ENCODE results near the gene OCA2. TPM values are rescaled to one million over a fixed set of nuclear protein-coding genes. Genes with fewer than 3 reads are reported as not detected.
A peak's percentile ranks its signal among the peaks of the same experiment; 100 is the strongest.

OCA2 gene
- total and polyA plus RNA-seq, 4 donors = 1.6 to 4.0 (median 2.5) TPM

DNA sequence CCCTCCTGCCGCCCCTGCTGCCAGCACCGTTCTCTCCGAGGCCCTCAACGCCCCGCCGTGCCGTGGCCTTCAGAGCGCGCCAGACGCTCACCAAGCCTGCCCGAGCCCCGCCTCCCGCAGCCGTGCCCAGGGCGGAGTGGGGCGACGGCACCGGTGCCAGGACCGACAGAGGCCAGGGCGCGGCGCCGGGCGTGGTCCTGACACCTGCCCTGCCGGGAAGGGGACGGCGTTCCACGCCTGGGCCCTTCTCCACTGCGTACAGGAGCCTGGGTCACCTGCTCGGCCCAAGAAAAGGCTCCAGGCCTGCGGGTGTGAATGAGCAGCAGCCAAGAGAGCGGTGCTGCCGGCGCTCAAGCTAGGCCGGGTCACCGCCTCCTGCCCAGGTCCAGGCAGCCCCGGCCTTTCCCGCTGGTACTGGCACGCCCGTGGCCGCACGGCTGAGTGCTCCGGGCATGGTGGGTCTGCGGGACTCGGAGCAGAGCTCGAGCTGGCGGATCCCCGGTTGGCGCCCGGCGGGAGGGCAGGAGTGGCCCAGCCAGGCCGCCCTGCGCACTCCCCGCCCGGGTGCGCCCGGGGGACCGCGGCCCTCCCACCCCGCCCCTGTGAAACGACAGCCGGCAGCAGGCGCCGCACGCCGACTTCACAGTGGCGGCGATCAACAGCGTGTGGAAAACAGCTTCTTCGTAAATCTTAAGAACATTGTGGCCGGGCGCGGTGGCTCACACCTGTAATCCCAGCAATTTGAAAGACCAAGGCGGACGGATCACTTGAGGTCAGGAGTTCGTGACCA is 4.2 kb downstream of the OCA2 start:
- Histone ChIP-seq H3K9me3 (ENCODE audit: control insufficient read depth, low read length) (no peaks in the 10 kb centered on the region), H3K4me3 (ENCODE audit: low read length in 2 of 2) (peak overlapping the region in 1 of 2 donors; percentile 28), H3K27me3 (ENCODE audit: control insufficient read depth in 1 of 2, insufficient read depth in 2 of 2, low read length in 1 of 2) (no peaks in the 10 kb centered on the region), H3K27ac (ENCODE audit: low read depth in 1 of 2, low read length in 2 of 2) (peak overlapping the region; percentile 76 to 97), H3K36me3 (ENCODE audit: control insufficient read depth in 1 of 2, insufficient read depth in 2 of 2, low read length in 1 of 2) (no peaks in the 10 kb centered on the region), H3K4me1 (ENCODE audit: control insufficient read depth in 1 of 2, insufficient read depth in 2 of 2, low read length in 2 of 2) (no peaks in the 10 kb centered on the region)
- DNase-seq (peak in 1 of 2 donors; percentile 72), ATAC-seq (ENCODE audit: low FRiP score) (peak; percentile 49)
- WGBS, 2 donors = 3 to 4% methylated on average over 66 to 76 of the region's 76 CpGs
- intact Hi-C loops (cut with DNase I) = no loop called here

DNA sequence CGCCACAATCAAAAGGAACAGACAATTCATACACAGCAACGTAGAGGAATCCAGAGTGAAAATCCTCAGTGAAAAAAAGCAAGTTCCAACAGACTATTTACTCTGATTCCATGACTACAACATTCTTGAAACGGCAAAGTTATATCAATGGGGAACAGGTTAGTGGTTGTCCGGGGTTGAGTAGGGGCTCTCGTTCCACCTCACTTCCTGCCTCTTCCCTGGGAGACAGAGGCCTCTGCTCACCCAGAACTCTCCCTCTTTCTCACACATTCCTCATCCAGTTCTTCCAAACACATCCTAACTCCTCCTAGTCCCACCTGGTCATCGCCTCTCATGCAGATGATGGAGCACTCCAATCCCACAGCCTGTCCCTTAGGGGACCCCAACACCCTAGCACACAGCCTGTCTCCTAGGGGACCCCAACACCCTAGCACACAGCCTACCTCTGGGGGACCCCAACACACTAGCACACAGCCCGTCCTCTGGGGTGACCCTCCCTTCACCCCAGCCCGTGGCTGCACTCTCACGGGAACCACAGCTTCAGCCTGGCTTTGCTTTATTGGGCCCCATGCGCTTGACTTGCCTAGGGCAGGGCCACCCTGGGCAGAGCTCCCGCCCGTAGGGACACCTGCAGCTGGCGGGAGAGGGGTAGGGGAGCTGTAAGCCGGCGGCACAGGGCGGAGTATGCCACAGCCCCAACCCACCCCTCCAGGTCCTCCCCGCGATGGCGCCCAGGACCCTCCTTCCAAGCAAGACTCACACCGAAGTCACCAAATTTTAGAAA is 5.2 kb downstream of the OCA2 start:
- intact Hi-C loops (cut with DNase I) = no loop called here
- H3K4me3 ChIP-seq (ENCODE audit: low read length in 2 of 2) = no peak overlapping the region
- H3K4me1 ChIP-seq (ENCODE audit: control insufficient read depth in 1 of 2, insufficient read depth in 2 of 2, low read length in 2 of 2) = no peaks in the 10 kb centered on the region
- H3K27ac ChIP-seq (ENCODE audit: low read depth in 1 of 2, low read length in 2 of 2) = peak overlapping the region; percentile 3 to 76
- no peak for ATAC-seq (ENCODE audit: low FRiP score)
- no peaks in the 10 kb centered on the region for H3K36me3 ChIP-seq (ENCODE audit: control insufficient read depth in 1 of 2, insufficient read depth in 2 of 2, low read length in 1 of 2)
- DNase-seq = peak in 1 of 2 donors; percentile 44
- WGBS, 2 donors = 73 to 78% methylated on average over 19 to 20 of the region's 20 CpGs
- no peaks in the 10 kb centered on the region for H3K9me3 ChIP-seq (ENCODE audit: control insufficient read depth, low read length)
- H3K27me3 ChIP-seq (ENCODE audit: control insufficient read depth in 1 of 2, insufficient read depth in 2 of 2, low read length in 1 of 2) = no peaks in the 10 kb centered on the region

DNA sequence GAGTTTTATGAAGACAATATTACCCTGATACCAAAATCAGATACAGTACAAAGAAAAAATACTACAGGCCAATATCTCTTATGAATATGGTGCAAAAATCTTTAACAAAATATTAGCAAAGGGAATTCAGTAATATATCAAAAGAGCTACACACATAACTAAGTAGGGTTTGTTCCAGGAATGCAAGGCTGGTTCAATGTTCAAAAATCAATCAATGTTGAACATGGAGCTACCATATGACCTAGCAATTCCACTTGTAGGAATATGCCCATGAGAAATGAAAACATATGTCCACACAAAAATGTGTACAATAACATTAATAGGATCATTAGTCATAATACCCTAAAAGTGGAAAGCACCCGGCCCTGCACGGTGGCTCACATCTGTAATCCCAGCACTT is 7.8 kb downstream of the OCA2 start:
- no peak overlapping the region for H3K4me3 ChIP-seq (ENCODE audit: low read length in 2 of 2)
- H3K27ac ChIP-seq (ENCODE audit: low read depth in 1 of 2, low read length in 2 of 2) = no peak overlapping the region
- no peaks in the 10 kb centered on the region for H3K4me1 ChIP-seq (ENCODE audit: control insufficient read depth in 1 of 2, insufficient read depth in 2 of 2, low read length in 2 of 2)
- H3K27me3 ChIP-seq (ENCODE audit: control insufficient read depth in 1 of 2, insufficient read depth in 2 of 2, low read length in 1 of 2) = no peaks in the 10 kb centered on the region
- WGBS, 2 donors = 62 to 94% methylated on average over 2 of the region's 2 CpGs
- intact Hi-C loops (cut with DNase I) = no loop called here
- no peak for ATAC-seq (ENCODE audit: low FRiP score)
- no peak for DNase-seq
- H3K36me3 ChIP-seq (ENCODE audit: control insufficient read depth in 1 of 2, insufficient read depth in 2 of 2, low read length in 1 of 2) = no peaks in the 10 kb centered on the region
- H3K9me3 ChIP-seq (ENCODE audit: control insufficient read depth, low read length) = no peaks in the 10 kb centered on the region

DNA sequence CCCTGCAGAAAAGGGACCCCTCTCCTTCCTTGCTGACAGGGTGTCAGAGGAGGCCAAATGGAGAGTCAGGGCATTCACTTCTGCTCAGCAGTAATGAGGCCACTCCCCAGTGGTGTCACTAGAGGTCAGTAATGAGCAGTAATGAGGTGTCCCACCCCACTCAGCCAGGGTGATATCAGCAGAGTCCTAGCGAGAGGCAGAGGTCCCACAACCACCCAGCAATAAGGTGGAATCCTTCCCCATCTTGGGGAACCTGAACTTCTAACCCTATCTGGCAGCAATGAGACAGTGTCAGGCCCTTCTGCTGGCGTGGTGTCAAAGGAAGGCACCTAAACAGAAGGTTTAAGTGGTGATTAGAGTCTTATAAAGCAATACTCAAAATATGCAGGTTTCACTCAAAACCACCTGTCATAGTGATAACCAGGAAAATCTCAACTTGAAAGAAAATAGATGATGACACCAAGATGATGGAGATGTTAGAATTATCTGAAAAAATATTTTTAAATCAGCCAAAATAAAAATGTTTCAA is 12.9 kb downstream of the OCA2 start:
- 32 to 35% methylated on average over 2 of the region's 2 CpGs for WGBS, 2 donors
- DNase-seq (peak in 1 of 2 donors; percentile 66), ATAC-seq (ENCODE audit: low FRiP score) (peak; percentile 89)
- Histone ChIP-seq H3K9me3 (ENCODE audit: control insufficient read depth, low read length) (no peaks in the 10 kb centered on the region), H3K27ac (ENCODE audit: low read depth in 1 of 2, low read length in 2 of 2) (no peak overlapping the region), H3K4me1 (ENCODE audit: control insufficient read depth in 1 of 2, insufficient read depth in 2 of 2, low read length in 2 of 2) (no peaks in the 10 kb centered on the region), H3K36me3 (ENCODE audit: control insufficient read depth in 1 of 2, insufficient read depth in 2 of 2, low read length in 1 of 2) (no peaks in the 10 kb centered on the region), H3K4me3 (ENCODE audit: low read length in 2 of 2) (no peak overlapping the region), H3K27me3 (ENCODE audit: control insufficient read depth in 1 of 2, insufficient read depth in 2 of 2, low read length in 1 of 2) (no peaks in the 10 kb centered on the region)
- intact Hi-C loops (cut with DNase I) = loop anchor here in 1 of 2 donors (2.0 kb wide), 1 partner anchor 37 kb away; no protein-coding TSS in a partner anchor

DNA sequence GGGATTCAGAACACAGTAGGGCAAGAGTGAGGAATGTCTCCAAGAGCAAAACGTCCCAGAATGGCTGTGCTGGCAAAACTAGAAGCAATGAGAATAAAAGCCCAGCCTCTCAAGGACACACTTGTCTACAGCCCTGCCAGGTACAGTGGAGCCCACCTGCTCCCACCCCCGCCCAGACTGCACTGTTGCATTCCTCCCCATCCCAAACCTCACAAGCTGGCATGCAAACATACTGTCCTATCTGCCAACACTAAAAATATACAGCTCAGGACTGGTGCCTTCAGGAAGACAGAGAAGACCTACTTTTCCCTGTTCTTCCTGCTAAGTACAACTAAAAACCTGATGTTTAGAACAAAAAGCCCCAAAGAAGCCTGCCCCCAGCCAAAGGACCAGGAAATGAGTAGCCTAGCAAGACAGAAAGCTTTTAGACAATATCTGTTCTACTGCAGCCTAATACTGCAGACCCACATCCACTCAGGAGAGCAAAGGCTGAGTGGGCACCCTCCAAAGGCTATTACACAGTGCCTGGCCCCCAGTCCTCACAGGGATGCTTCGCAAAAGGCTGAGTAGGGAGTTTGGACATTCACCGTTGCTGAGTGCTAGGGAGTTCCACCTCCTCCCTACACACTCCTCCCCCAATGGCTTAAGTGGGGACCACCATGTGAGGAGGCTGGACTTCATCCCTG is 13.5 kb downstream of the OCA2 start:
- intact Hi-C loops (cut with DNase I) = loop anchor here (2.0 kb wide), 2 partner anchors 37 to 39 kb away; no protein-coding TSS in a partner anchor
- Histone ChIP-seq H3K4me1 (ENCODE audit: control insufficient read depth in 1 of 2, insufficient read depth in 2 of 2, low read length in 2 of 2) (no peaks in the 10 kb centered on the region), H3K4me3 (ENCODE audit: low read length in 2 of 2) (no peak overlapping the region), H3K36me3 (ENCODE audit: control insufficient read depth in 1 of 2, insufficient read depth in 2 of 2, low read length in 1 of 2) (no peaks in the 10 kb centered on the region), H3K27ac (ENCODE audit: low read depth in 1 of 2, low read length in 2 of 2) (no peak overlapping the region), H3K27me3 (ENCODE audit: control insufficient read depth in 1 of 2, insufficient read depth in 2 of 2, low read length in 1 of 2) (no peaks in the 10 kb centered on the region), H3K9me3 (ENCODE audit: control insufficient read depth, low read length) (no peaks in the 10 kb centered on the region)
- WGBS, 2 donors = 60 to 64% methylated on average over 4 of the region's 4 CpGs
- ATAC-seq (ENCODE audit: low FRiP score) = no peak
- DNase-seq = no peak

DNA sequence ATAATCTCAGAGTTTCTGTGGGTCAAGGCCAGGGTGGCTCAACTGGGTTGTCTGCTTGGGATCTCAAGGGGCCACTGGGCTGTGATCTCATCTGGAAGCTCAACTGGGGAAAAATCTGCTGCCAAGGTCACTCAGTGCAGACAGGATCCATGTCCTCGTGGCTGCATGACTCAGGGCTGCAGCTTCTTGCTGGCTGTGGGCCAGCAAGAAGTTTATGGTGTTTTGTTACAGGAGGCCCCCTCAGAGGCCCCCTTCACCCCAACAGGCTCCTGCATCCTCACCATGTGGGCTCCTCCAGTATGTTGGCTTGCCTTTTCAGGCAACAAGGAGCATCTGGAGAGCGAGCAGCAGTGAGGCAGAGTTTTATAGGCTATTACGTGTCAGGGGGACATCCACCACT is 14.6 kb downstream of the OCA2 start:
- H3K4me1 ChIP-seq (ENCODE audit: control insufficient read depth in 1 of 2, insufficient read depth in 2 of 2, low read length in 2 of 2) = no peaks in the 10 kb centered on the region
- ATAC-seq (ENCODE audit: low FRiP score) = no peak
- no peak overlapping the region for H3K4me3 ChIP-seq (ENCODE audit: low read length in 2 of 2)
- H3K36me3 ChIP-seq (ENCODE audit: control insufficient read depth in 1 of 2, insufficient read depth in 2 of 2, low read length in 1 of 2) = peaks cover 0 to 2% of the 10 kb centered on the region in 2 donors
- no peaks in the 10 kb centered on the region for H3K27me3 ChIP-seq (ENCODE audit: control insufficient read depth in 1 of 2, insufficient read depth in 2 of 2, low read length in 1 of 2)
- intact Hi-C loops (cut with DNase I) = loop anchor here in 1 of 2 donors (2.0 kb wide), 1 partner anchor 40 kb away; no protein-coding TSS in a partner anchor
- no peaks in the 10 kb centered on the region for H3K9me3 ChIP-seq (ENCODE audit: control insufficient read depth, low read length)
- 83 to 84% methylated on average over 3 of the region's 3 CpGs for WGBS, 2 donors
- no peak overlapping the region for H3K27ac ChIP-seq (ENCODE audit: low read depth in 1 of 2, low read length in 2 of 2)
- no peak for DNase-seq

DNA sequence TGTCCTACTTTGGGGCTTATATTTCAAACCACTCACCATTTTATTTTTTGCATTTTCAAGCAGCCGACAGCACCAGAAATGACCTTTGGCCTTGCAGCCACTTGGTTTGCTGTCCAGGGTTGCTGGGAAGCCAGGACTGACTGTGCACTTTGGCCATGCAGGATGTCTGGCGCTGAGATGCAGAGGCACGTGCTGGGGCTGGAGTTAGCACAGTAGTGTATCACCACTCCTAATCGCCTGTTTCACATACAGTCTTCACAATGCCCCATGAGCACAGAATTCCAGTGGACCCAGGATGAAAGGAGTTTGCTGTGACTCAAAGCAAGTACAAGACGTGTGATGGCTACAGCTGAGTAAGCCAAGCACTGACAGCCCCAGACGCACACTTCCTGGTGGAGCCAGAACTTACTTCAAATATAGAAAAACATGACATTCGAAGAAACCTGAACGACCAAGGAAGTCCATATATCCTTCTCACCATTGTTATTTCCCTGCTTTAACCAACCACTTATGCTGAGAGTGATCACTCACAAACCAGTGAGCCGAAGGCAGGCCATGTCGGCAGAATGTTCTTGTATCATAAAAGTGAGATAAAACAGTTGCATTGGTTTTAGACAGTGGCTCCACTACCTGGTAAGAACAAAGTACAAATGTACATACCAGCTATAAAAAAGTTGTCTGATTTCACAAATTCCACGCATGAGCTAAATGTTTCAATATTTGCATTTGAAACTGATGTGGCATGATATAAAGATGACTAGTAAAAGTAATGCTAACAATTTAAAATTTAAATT is 16.0 kb downstream of the OCA2 start:
- H3K9me3 ChIP-seq (ENCODE audit: control insufficient read depth, low read length) = no peaks in the 10 kb centered on the region
- intact Hi-C loops (cut with DNase I) = no loop called here
- peaks cover 0 to 2% of the 10 kb centered on the region in 2 donors for H3K36me3 ChIP-seq (ENCODE audit: control insufficient read depth in 1 of 2, insufficient read depth in 2 of 2, low read length in 1 of 2)
- no peak overlapping the region for H3K4me3 ChIP-seq (ENCODE audit: low read length in 2 of 2)
- no peak overlapping the region for H3K27ac ChIP-seq (ENCODE audit: low read depth in 1 of 2, low read length in 2 of 2)
- no peaks in the 10 kb centered on the region for H3K27me3 ChIP-seq (ENCODE audit: control insufficient read depth in 1 of 2, insufficient read depth in 2 of 2, low read length in 1 of 2)
- H3K4me1 ChIP-seq (ENCODE audit: control insufficient read depth in 1 of 2, insufficient read depth in 2 of 2, low read length in 2 of 2) = no peaks in the 10 kb centered on the region
- WGBS, 2 donors = 68 to 69% methylated on average over 11 of the region's 11 CpGs
- ATAC-seq (ENCODE audit: low FRiP score) (no peak), DNase-seq (no peak)

DNA sequence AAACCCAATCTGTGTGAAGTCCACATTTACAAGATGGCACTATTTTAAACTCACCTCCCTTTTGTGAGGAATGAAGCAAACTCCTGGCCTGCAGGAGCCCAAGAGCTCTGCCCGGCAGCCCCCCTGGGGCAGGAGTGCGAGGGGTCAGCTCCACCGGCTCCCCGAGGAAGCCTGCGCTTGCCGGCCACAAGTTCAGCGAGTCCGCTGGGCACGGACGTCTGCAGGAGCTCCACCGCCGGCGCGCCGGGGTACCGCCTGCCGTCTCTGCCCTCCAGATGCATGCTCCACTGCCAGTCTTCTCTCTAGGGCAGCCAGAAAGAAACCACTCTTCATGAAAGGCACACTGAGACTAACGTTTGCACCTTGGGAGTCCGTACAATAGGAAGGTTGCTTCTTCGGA is 17.5 kb downstream of the OCA2 start:
- Histone ChIP-seq H3K4me3 (ENCODE audit: low read length in 2 of 2) (no peak overlapping the region), H3K27ac (ENCODE audit: low read depth in 1 of 2, low read length in 2 of 2) (no peak overlapping the region), H3K27me3 (ENCODE audit: control insufficient read depth in 1 of 2, insufficient read depth in 2 of 2, low read length in 1 of 2) (no peaks in the 10 kb centered on the region), H3K36me3 (ENCODE audit: control insufficient read depth in 1 of 2, insufficient read depth in 2 of 2, low read length in 1 of 2) (peaks cover 0 to 2% of the 10 kb centered on the region in 2 donors), H3K4me1 (ENCODE audit: control insufficient read depth in 1 of 2, insufficient read depth in 2 of 2, low read length in 2 of 2) (no peaks in the 10 kb centered on the region), H3K9me3 (ENCODE audit: control insufficient read depth, low read length) (no peaks in the 10 kb centered on the region)
- no peak for ATAC-seq (ENCODE audit: low FRiP score)
- WGBS, 2 donors = 96 to 98% methylated on average over 17 to 20 of the region's 20 CpGs
- no peak for DNase-seq
- intact Hi-C loops (cut with DNase I) = no loop called here
